ENCODE data around the gene NFATC2IP.
"Not testable (repeated sequence)": the region's sequence is repeated elsewhere in the genome, so short reads cannot be mapped to it uniquely, and the experiment has no call there.

The NFATC2IP gene

GRCh38 chr16:28974007-28974436 is 23.3 kb downstream of the NFATC2IP start:
- peak; percentile 49 for DNase-seq (ENCODE audit: low spot score)

GRCh38 chr16:28974437-28975157 is 23.9 kb downstream of the NFATC2IP start, which contains the start of gene SPNS1:
Gene SPNS1, plus strand, starts transcription at chr16:28974778. Its CDS starts 374 bp downstream, at chr16:28975152.
- DNase-seq (ENCODE audit: low spot score): peak; percentile 95

GRCh38 chr16:28975158-28975599 is 24.4 kb downstream of the NFATC2IP start:
- DNase-seq (ENCODE audit: low spot score): no peak

GRCh38 chr16:28977703-28978662 is 27.2 kb downstream of the NFATC2IP start:
- no peak for DNase-seq (ENCODE audit: low spot score)

- DNase-seq (ENCODE audit: low spot score): not testable (repeated sequence)
Measured at GRCh38 chr16:28980330-28980729, 29.6 kb downstream of the NFATC2IP start.

GRCh38 chr16:28980929-28981328 is 30.2 kb downstream of the NFATC2IP start:
- no peak for DNase-seq (ENCODE audit: low spot score)

- DNase-seq (ENCODE audit: low spot score): no peak
Measured at GRCh38 chr16:28981517-28981916, 30.8 kb downstream of the NFATC2IP start.

GRCh38 chr16:28982418-28982817 is 31.7 kb downstream of the NFATC2IP start:
- no peak for DNase-seq (ENCODE audit: low spot score)

- DNase-seq (ENCODE audit: low spot score): no peak
Measured at GRCh38 chr16:28982949-28983348, 32.2 kb downstream of the NFATC2IP start.

GRCh38 chr16:28983644-28984043 is 32.9 kb downstream of the NFATC2IP start:
- DNase-seq (ENCODE audit: low spot score): no peak

GRCh38 chr16:28984091-28984490 is 33.4 kb downstream of the NFATC2IP start:
- no peak for DNase-seq (ENCODE audit: low spot score)

GRCh38 chr16:28984619-28985135 is 33.9 kb downstream of the NFATC2IP start, which contains the start of gene LAT:
Gene LAT, plus strand, starts transcription at chr16:28985052. Its CDS starts 366 bp downstream, at chr16:28985418.
- DNase-seq (ENCODE audit: low spot score): no peak

- DNase-seq (ENCODE audit: low spot score): no peak
Measured at GRCh38 chr16:28985211-28986041, 34.7 kb downstream of the NFATC2IP start.

GRCh38 chr16:28986046-28986445 is 35.3 kb downstream of the NFATC2IP start:
- DNase-seq (ENCODE audit: low spot score): no peak

GRCh38 chr16:28986492-28986891 is 35.8 kb downstream of the NFATC2IP start:
- DNase-seq (ENCODE audit: low spot score): no peak

- no peak for DNase-seq (ENCODE audit: low spot score)
Measured at GRCh38 chr16:28987170-28987853, 36.6 kb downstream of the NFATC2IP start.

GRCh38 chr16:28989363-28989762 is 38.6 kb downstream of the NFATC2IP start:
- no peak for DNase-seq (ENCODE audit: low spot score)

GRCh38 chr16:28990375-28991040 is 39.8 kb downstream of the NFATC2IP start:
- DNase-seq (ENCODE audit: low spot score): no peak

GRCh38 chr16:28991687-28992086 is 41.0 kb downstream of the NFATC2IP start:
- DNase-seq (ENCODE audit: low spot score): no peak

- DNase-seq (ENCODE audit: low spot score): no peak
Measured at GRCh38 chr16:28992496-28992895, 41.8 kb downstream of the NFATC2IP start.

Measured in LoVo (cell line).